Endodermal cell (in vitro differentiated cells): Measurements from ENCODE around the gene CCT6B. TPM values are rescaled to one million over a fixed set of nuclear protein-coding genes. Genes with fewer than 3 reads are reported as not detected.

Experiments used
- DNase-seq: peaks from one replicate; pipeline ENCODE4 v3.0.0-alpha.2; 2017
- H3K27ac ChIP-seq: 2 replicates; pipeline ENCODE4 v1.5.1; 2013; ENCODE audit warnings: mild to moderate bottlenecking, low read depth, low read length, moderate library complexity
- H3K27me3 ChIP-seq: 2 replicates; pipeline ENCODE4 v1.6.1; 2013; ENCODE audit warnings: mild to moderate bottlenecking, low read length, moderate library complexity; ENCODE audit not compliant: insufficient read depth, control insufficient read depth, poor library complexity, severe bottlenecking
- H3K36me3 ChIP-seq: 2 replicates; pipeline ENCODE4 v1.7.0; 2013; ENCODE audit warnings: mild to moderate bottlenecking, low read length, moderate library complexity; ENCODE audit not compliant: control insufficient read depth, insufficient read depth
- H3K4me1 ChIP-seq: one replicate; pipeline ENCODE4 v1.7.0; 2013; ENCODE audit warnings: low read length; ENCODE audit not compliant: control insufficient read depth, insufficient read depth
- H3K4me3 ChIP-seq: 2 replicates; pipeline ENCODE4 v1.5.1; 2013; ENCODE audit warnings: mild to moderate bottlenecking, low read length, moderate library complexity
- H3K9ac ChIP-seq: 2 replicates; pipeline ENCODE4 v1.6.1; 2013; ENCODE audit warnings: mild to moderate bottlenecking, low read length, moderate library complexity; ENCODE audit not compliant: poor library complexity, severe bottlenecking; ENCODE audit errors: extremely low read depth
- H3K9me3 ChIP-seq: 2 replicates; pipeline ENCODE4 v1.6.1; 2013; ENCODE audit warnings: mild to moderate bottlenecking, low read length, moderate library complexity; ENCODE audit not compliant: control insufficient read depth
- H3K27ac Mint-ChIP-seq: 2 replicates; pipeline ENCODE4 v1.8.0; 2020; ENCODE audit warnings: mixed read lengths
- H3K27me3 Mint-ChIP-seq: 2 replicates; pipeline ENCODE4 v1.8.0; 2021; ENCODE audit warnings: mild to moderate bottlenecking, mixed read lengths; ENCODE audit not compliant: insufficient read depth
- H3K36me3 Mint-ChIP-seq: 2 replicates; pipeline ENCODE4 v1.8.0; 2020; ENCODE audit warnings: low read depth, mixed read lengths
- H3K4me1 Mint-ChIP-seq: 2 replicates; pipeline ENCODE4 v1.8.0; 2020; ENCODE audit warnings: mixed read lengths
- H3K4me3 Mint-ChIP-seq: 2 replicates; pipeline ENCODE4 v1.8.0; 2020; ENCODE audit warnings: mild to moderate bottlenecking, moderate library complexity, mixed read lengths
- H3K9me3 Mint-ChIP-seq: 2 replicates; pipeline ENCODE4 v1.8.0; 2020; ENCODE audit warnings: mild to moderate bottlenecking, mixed read lengths
- WGBS, 2 experiments: methylation state at CpG; one replicate each; pipeline versions ENCODE4 v1.1.5 to v1.1.7; 2013; ENCODE audit warnings: missing lambda C conversion rate in 2 of 2, mixed read lengths in 1 of 2; ENCODE audit not compliant: insufficient coverage in 1 of 2, insufficient read length in 1 of 2; 5-methylcytosine and 5-hydroxymethylcytosine counted together
- total RNA-seq, 2 donors: library from RNA; stranded (reverse); fragmentation: NEBNext Ultra II Directional in 1 of 2; extraction: Animal tissue kit (Norgen Biotek cat#: 25700) in 1 of 2; gene quantifications; 2 replicates in 1 of 2; 3 replicates in 1 of 2; pipeline ENCODE4 v1.2.1, GENCODE V29; 2021
- TF ChIP-seq, protein P1 (sequence below): fragments of 200-600 bp; sonication (generic); conservative IDR thresholded peaks from 2 replicates; pipeline ENCODE4 v1.5.0; 2021; ENCODE audit warnings: antibody characterized with exemption, mild to moderate bottlenecking

The CCT6B gene
- total RNA-seq, 2 donors from 2014 or later = 0.88 to 2.8 TPM

DNA sequence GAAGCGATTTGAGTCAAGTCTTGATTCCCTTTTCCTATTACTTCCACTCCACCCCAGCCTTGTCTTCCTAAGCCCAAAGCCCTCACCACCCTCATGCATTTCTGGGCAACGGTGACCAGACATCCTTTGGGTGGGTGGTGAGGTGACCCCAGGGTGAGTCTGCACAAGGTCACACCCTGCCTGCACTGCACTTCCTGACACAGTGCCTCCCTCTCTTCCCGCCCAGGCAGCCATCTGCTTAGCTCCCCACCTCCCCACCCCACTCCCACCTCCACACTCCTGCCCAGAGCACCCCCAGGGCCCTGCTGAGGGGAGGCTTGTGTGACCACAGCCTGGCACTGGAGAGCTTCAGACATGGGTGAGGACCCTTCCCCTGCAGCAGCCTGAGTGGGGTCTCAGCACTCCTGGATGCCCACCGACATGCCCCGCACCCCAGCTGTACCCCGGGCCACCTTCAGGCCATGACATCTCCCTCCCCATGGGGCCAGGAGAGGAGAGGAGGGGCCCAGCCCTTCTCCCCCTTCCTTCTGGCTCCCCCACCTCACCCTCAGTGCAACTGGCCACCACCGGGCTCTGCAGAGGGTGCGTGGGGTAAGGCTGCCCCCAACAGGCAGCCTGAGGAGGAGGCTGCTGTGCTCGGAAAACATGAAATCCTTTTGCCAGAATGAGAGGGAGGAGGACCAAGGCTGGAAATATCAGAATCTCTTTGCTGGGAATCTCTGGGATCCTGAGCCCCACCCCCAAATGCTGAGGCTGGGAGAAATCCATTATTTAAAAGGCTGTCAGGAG is 68.6 kb downstream of the CCT6B start:
- Mint-ChIP-seq H3K4me3 (no peak overlapping the region), H3K36me3 (no peaks in the 10 kb centered on the region), H3K27me3 (peaks cover 43% of the 10 kb centered on the region), H3K9me3 (no peaks in the 10 kb centered on the region), H3K4me1 (peaks cover 7% of the 10 kb centered on the region), H3K27ac (no peak overlapping the region)
- Histone ChIP-seq H3K9ac (no peak overlapping the region), H3K36me3 (no peaks in the 10 kb centered on the region), H3K27me3 (peaks cover 47% of the 10 kb centered on the region), H3K4me1 (peaks cover 1% of the 10 kb centered on the region), H3K9me3 (no peaks in the 10 kb centered on the region), H3K27ac (no peak overlapping the region), H3K4me3 (no peak overlapping the region)
- WGBS, 2 experiments = 46% methylated on average over 9 of the region's 9 CpGs; no CpG with 5 or more reads in 1 of the 2 experiments
- TF ChIP-seq, protein P1, sequence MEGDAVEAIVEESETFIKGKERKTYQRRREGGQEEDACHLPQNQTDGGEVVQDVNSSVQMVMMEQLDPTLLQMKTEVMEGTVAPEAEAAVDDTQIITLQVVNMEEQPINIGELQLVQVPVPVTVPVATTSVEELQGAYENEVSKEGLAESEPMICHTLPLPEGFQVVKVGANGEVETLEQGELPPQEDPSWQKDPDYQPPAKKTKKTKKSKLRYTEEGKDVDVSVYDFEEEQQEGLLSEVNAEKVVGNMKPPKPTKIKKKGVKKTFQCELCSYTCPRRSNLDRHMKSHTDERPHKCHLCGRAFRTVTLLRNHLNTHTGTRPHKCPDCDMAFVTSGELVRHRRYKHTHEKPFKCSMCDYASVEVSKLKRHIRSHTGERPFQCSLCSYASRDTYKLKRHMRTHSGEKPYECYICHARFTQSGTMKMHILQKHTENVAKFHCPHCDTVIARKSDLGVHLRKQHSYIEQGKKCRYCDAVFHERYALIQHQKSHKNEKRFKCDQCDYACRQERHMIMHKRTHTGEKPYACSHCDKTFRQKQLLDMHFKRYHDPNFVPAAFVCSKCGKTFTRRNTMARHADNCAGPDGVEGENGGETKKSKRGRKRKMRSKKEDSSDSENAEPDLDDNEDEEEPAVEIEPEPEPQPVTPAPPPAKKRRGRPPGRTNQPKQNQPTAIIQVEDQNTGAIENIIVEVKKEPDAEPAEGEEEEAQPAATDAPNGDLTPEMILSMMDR = peak; percentile 94
- peak; percentile 91 for DNase-seq

DNA sequence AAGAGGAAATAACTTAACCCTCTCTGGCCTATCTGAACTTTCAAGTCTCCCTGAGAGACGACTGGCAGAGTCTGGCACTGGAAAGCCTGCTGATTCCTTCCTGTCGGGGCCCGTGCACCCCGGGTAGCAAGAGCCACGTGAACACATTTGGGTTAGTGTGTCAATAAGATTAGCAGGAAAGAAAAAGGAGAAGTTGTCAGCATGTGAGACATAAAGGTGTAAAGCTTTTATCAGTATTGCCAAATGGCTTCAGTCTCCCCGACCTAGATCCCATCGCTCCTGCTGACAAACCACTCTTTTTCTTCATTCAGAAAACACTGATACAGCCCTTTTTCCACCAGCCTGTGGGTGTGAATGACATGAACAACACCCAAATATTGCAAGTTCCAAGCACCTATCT is 74.4 kb downstream of the CCT6B start:
- Mint-ChIP-seq H3K9me3 (no peaks in the 10 kb centered on the region), H3K27me3 (peaks cover 2% of the 10 kb centered on the region), H3K4me1 (peaks cover 52% of the 10 kb centered on the region), H3K27ac (no peak overlapping the region), H3K36me3 (no peaks in the 10 kb centered on the region), H3K4me3 (no peak overlapping the region)
- no peaks in the 10 kb centered on the region for H3K9me3 ChIP-seq
- DNase-seq = peak; percentile 77
- peaks cover 15% of the 10 kb centered on the region for H3K4me1 ChIP-seq
- WGBS, 2 experiments = 19 to 62% methylated on average over 7 of the region's 7 CpGs
- H3K27ac ChIP-seq = no peak overlapping the region
- no peak overlapping the region for H3K4me3 ChIP-seq
- H3K9ac ChIP-seq = no peak overlapping the region
- H3K27me3 ChIP-seq = peaks cover 6% of the 10 kb centered on the region
- TF ChIP-seq, protein P1 = no peak
- no peaks in the 10 kb centered on the region for H3K36me3 ChIP-seq

DNA sequence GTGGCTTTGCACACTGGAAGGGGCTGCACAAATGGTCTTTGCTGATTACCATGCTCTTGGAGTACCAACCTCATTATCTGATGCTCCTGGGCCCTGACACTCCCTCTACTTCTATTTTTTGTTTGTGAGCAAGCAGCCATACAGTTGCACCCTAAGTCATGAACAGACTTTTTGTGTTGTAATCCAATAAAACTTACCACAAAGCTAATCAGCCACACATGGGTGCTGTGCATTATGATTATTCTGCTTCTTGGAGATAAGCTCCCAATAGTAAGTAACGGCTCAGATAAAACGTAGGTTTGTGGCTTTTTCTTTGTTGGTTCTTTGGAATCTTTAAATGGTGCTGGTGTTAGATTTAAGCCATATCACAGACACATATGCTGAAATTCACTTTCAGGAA is 76.2 kb downstream of the CCT6B start:
- peaks cover 5% of the 10 kb centered on the region for H3K27me3 Mint-ChIP-seq
- WGBS, 2 experiments = 75 to 77% methylated on average over 2 of the region's 2 CpGs
- no peaks in the 10 kb centered on the region for H3K36me3 Mint-ChIP-seq

More for the DNA sequence above, 76.2 kb downstream of the CCT6B start:
- peaks cover 7% of the 10 kb centered on the region for H3K27me3 ChIP-seq
- H3K27ac ChIP-seq = no peak overlapping the region
- no peaks in the 10 kb centered on the region for H3K36me3 ChIP-seq
- H3K27ac Mint-ChIP-seq = no peak overlapping the region
- no peak overlapping the region for H3K4me3 Mint-ChIP-seq
- DNase-seq = no peak
- H3K4me1 Mint-ChIP-seq = peaks cover 52% of the 10 kb centered on the region
- no peak overlapping the region for H3K9ac ChIP-seq
- no peaks in the 10 kb centered on the region for H3K9me3 Mint-ChIP-seq
- H3K4me3 ChIP-seq = no peak overlapping the region
- H3K9me3 ChIP-seq = no peaks in the 10 kb centered on the region
- TF ChIP-seq, protein P1 = no peak
- peaks cover 15% of the 10 kb centered on the region for H3K4me1 ChIP-seq
